Esophagus squamous epithelium (tissue), 5 donors: ENCODE results near the gene TATDN2. TPM values are rescaled to one million over a fixed set of nuclear protein-coding genes. Genes with fewer than 3 reads are reported as not detected.

Experiments
- DNase-seq: peaks from one replicate; lab custom pipeline; 2025; lab: John Stamatoyannopoulos, UW
- H3K27ac ChIP-seq, 4 donors: fragments of 200-600 bp; sonication (generic); one replicate each; pipeline ENCODE4 v1.5.1; 2016 to 2019; ENCODE audit warnings: mild to moderate bottlenecking in 1 of 4
- H3K27me3 ChIP-seq, 4 donors: fragments of 200-600 bp; sonication (generic); 1 replicate in 3 of 4; 2 replicates in 1 of 4; pipeline versions ENCODE4 v1.5.1 to v1.6.0; 2017 to 2021; ENCODE audit warnings: antibody characterized with exemption in 1 of 4
- H3K36me3 ChIP-seq, 3 donors: fragments of 200-600 bp; sonication (generic); one replicate each; pipeline ENCODE4 v1.5.1; 2016 to 2019
- H3K4me1 ChIP-seq, 3 donors: fragments of 200-600 bp; sonication (generic); one replicate each; pipeline ENCODE4 v1.5.1; 2017 to 2019
- H3K4me3 ChIP-seq, 4 donors: fragments of 200-600 bp; sonication (generic); 1 replicate in 3 of 4; 2 replicates in 1 of 4; pipeline ENCODE4 v1.5.1; 2016 to 2019; ENCODE audit warnings: mild to moderate bottlenecking in 2 of 4, moderate library complexity in 1 of 4
- H3K9me3 ChIP-seq, 3 donors: fragments of 200-600 bp; sonication (generic); one replicate each; pipeline ENCODE4 v1.5.1; 2016 to 2019
- POLR2A ChIP-seq, 4 donors: fragments of 450-650 bp; IDR thresholded peaks; one replicate each; pipeline ENCODE4 v1.6.1; 2017; ENCODE audit warnings: antibody characterized with exemption in 4 of 4, mild to moderate bottlenecking in 4 of 4, moderate library complexity in 3 of 4
- WGBS, 2 donors: methylation state at CpG; one replicate each; pipeline ENCODE4 v1.1.5; 2018; 5-methylcytosine and 5-hydroxymethylcytosine counted together
- intact Hi-C: fragments of 100-400 bp; cut with DNase I; formaldehyde crosslinking; loops from one replicate; pipeline ENCODE4 v1.15.0; 2022
- total RNA-seq, 4 donors: library from RNA; depleted of rRNA; stranded (reverse); fragments of >200 nt; gene quantifications; one replicate each; pipeline ENCODE4 v1.1.0, GENCODE V29; 2016
- TF ChIP-seq, protein P1 (sequence below), 6 experiments: fragments of 450-650 bp in 4 of 6; fragments of 200-600 bp in 2 of 6; sonication (generic) in 2 of 6; IDR thresholded peaks; one replicate each; pipeline ENCODE4 v1.5.1; 2016 to 2019; ENCODE audit warnings: antibody characterized with exemption in 6 of 6, mild to moderate bottlenecking in 4 of 6, moderate library complexity in 4 of 6
- donor health status: DM: yes; HTN: yes; CAD: no.

The TATDN2 gene
- total RNA-seq, 4 donors from 2014 or later: 12.6 to 20.6 (median 17.1) TPM

GRCh38 chr3:10306156-10306555, 57.9 kb downstream of the TATDN2 start:
- DNase-seq: no peak
- no peak overlapping the region for H3K27ac ChIP-seq
- H3K36me3 ChIP-seq: peaks cover 31 to 94% (median 43%) of the 10 kb centered on the region in 3 donors
- intact Hi-C loops: no loop called here
- no peak overlapping the region for H3K4me3 ChIP-seq
- no peak for TF ChIP-seq POLR2A (IDR thresholded peaks at IDR 0.05)
- TF ChIP-seq, protein P1, sequence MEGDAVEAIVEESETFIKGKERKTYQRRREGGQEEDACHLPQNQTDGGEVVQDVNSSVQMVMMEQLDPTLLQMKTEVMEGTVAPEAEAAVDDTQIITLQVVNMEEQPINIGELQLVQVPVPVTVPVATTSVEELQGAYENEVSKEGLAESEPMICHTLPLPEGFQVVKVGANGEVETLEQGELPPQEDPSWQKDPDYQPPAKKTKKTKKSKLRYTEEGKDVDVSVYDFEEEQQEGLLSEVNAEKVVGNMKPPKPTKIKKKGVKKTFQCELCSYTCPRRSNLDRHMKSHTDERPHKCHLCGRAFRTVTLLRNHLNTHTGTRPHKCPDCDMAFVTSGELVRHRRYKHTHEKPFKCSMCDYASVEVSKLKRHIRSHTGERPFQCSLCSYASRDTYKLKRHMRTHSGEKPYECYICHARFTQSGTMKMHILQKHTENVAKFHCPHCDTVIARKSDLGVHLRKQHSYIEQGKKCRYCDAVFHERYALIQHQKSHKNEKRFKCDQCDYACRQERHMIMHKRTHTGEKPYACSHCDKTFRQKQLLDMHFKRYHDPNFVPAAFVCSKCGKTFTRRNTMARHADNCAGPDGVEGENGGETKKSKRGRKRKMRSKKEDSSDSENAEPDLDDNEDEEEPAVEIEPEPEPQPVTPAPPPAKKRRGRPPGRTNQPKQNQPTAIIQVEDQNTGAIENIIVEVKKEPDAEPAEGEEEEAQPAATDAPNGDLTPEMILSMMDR (IDR thresholded peaks at IDR 0.05): no peak
- H3K27me3 ChIP-seq: no peaks in the 10 kb centered on the region
- 91 to 93% methylated on average over 3 of the region's 3 CpGs for WGBS, 2 donors
- H3K9me3 ChIP-seq: no peaks in the 10 kb centered on the region
- H3K4me1 ChIP-seq: no peaks in the 10 kb centered on the region

DNA sequence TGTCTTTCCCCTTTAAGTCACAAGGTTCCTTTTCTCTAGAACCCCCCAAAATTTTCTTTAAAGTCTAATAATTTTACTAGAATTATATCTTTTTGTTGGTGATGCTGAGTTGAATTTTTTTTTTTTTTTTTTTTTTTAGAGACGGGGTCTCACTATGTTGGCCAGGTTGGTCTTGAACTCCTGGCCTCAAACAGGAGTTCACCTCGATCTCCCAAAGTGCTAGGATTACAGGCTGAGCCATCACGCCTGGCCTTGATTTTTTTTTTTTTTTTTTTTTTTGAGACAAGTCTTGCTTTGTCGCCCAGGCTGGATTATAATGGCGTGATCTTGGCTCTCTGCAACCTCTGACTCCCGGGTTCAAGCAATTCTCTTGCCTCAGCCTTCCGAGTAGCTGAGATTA, 60.4 kb downstream of the TATDN2 start:
- no peak for TF ChIP-seq POLR2A (IDR thresholded peaks at IDR 0.05)
- TF ChIP-seq, protein P1 (IDR thresholded peaks at IDR 0.05): no peak
- no peaks in the 10 kb centered on the region for H3K27me3 ChIP-seq
- no peaks in the 10 kb centered on the region for H3K9me3 ChIP-seq
- no peaks in the 10 kb centered on the region for H3K4me1 ChIP-seq
- peaks cover 32 to 94% (median 40%) of the 10 kb centered on the region in 3 donors for H3K36me3 ChIP-seq
- 89 to 93% methylated on average over 7 of the region's 7 CpGs for WGBS, 2 donors
- H3K4me3 ChIP-seq: no peak overlapping the region
- DNase-seq: no peak
- intact Hi-C loops: no loop called here
- H3K27ac ChIP-seq: no peak overlapping the region

GRCh38 chr3:10309736-10310135, 61.5 kb downstream of the TATDN2 start:
- H3K27ac ChIP-seq: no peak overlapping the region
- no peak for TF ChIP-seq POLR2A (IDR thresholded peaks at IDR 0.05)
- TF ChIP-seq, protein P1 (IDR thresholded peaks at IDR 0.05): no peak
- DNase-seq: no peak

GRCh38 chr3:10310578-10310977, 62.3 kb downstream of the TATDN2 start:
- peaks cover 19 to 94% (median 49%) of the 10 kb centered on the region in 3 donors for H3K36me3 ChIP-seq
- no peaks in the 10 kb centered on the region for H3K27me3 ChIP-seq
- H3K27ac ChIP-seq: no peak overlapping the region
- no peaks in the 10 kb centered on the region for H3K4me1 ChIP-seq
- intact Hi-C loops: no loop called here
- no peak overlapping the region for H3K4me3 ChIP-seq
- no peaks in the 10 kb centered on the region for H3K9me3 ChIP-seq
- no peak for DNase-seq
- TF ChIP-seq, protein P1 (IDR thresholded peaks at IDR 0.05): no peak
- TF ChIP-seq POLR2A (IDR thresholded peaks at IDR 0.05): no peak
- 77 to 79% methylated on average over 2 of the region's 2 CpGs for WGBS, 2 donors

More at GRCh38 chr3:10309736-10310135, 61.5 kb downstream of the TATDN2 start:
- Histone ChIP-seq H3K36me3 (peaks cover 22 to 94% (median 49%) of the 10 kb centered on the region in 3 donors), H3K9me3 (no peaks in the 10 kb centered on the region), H3K27me3 (no peaks in the 10 kb centered on the region), H3K4me1 (no peaks in the 10 kb centered on the region), H3K4me3 (no peak overlapping the region)
- 53 to 56% methylated on average over 2 to 4 of the region's 4 CpGs for WGBS, 2 donors
- intact Hi-C loops: no loop called here

- H3K27me3 ChIP-seq: no peaks in the 10 kb centered on the region
- intact Hi-C loops: no loop called here
- no peaks in the 10 kb centered on the region for H3K4me1 ChIP-seq
- no peaks in the 10 kb centered on the region for H3K9me3 ChIP-seq
- no peak overlapping the region for H3K27ac ChIP-seq
- WGBS, 2 donors: 88 to 100% methylated on average over 2 to 9 of the region's 13 CpGs
- TF ChIP-seq, protein P1 (IDR thresholded peaks at IDR 0.05): no peak
- no peak for TF ChIP-seq POLR2A (IDR thresholded peaks at IDR 0.05)
- no peak for DNase-seq
- H3K36me3 ChIP-seq: peaks cover 25 to 94% (median 56%) of the 10 kb centered on the region in 3 donors
- no peak overlapping the region for H3K4me3 ChIP-seq
Observed at GRCh38 chr3:10311710-10312109, 63.5 kb downstream of the TATDN2 start.
